ENCODE measurements around the gene SLC9A5.

DNA sequence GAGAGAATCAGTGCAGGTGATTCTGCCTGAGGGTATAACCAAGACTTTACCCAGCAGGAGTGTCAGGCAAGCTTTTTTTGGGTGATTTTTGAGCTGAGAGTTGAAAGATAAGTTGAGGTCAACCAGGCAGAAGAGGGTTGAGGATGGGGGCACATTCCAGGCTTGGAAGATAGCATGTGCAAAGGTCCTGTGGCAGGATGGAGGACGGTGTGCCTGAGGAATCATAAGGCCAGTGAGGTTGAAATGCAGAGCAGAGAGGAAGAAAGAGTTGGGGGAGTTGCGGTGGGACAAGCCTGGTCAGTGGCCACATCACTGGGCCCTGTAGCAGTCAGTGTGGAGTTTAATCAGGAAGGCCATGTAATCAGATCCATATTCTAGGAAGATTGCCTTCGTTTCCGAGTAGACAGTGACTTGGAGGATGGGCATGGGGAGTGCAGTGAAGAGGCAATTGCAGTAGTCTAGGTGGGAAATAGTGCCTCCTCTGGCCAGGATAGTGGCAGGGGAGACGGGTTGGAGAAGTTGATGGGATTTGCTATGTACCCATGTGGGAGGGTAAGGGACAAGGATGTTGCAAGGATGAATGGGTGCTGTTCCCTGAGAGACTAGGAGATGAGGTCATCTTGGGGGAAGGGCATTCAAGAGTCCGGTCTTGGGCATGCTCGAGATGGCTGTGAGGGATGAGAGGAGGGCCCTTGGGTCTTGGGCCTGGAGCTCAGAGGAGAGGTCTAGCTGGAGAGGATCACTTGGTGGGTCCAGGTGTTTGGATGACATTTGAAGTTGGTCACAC lies 34.5 kb downstream of the SLC9A5 start:
- TF ChIP-seq, protein P1, sequence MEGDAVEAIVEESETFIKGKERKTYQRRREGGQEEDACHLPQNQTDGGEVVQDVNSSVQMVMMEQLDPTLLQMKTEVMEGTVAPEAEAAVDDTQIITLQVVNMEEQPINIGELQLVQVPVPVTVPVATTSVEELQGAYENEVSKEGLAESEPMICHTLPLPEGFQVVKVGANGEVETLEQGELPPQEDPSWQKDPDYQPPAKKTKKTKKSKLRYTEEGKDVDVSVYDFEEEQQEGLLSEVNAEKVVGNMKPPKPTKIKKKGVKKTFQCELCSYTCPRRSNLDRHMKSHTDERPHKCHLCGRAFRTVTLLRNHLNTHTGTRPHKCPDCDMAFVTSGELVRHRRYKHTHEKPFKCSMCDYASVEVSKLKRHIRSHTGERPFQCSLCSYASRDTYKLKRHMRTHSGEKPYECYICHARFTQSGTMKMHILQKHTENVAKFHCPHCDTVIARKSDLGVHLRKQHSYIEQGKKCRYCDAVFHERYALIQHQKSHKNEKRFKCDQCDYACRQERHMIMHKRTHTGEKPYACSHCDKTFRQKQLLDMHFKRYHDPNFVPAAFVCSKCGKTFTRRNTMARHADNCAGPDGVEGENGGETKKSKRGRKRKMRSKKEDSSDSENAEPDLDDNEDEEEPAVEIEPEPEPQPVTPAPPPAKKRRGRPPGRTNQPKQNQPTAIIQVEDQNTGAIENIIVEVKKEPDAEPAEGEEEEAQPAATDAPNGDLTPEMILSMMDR (IDR thresholded peaks at IDR 0.05; ENCODE audit: borderline replicate concordance, extremely low read depth, low read length, poor library complexity, severe bottlenecking), result peak; percentile 23
- TF ChIP-seq EZH2 (IDR thresholded peaks at IDR 0.05; ENCODE audit: borderline replicate concordance, low read depth, low read length, severe bottlenecking), result no peak
